HG02623 (cell line): ENCODE data around the gene SVIP.
A peak's percentile ranks its signal among the peaks of the same experiment; 100 is the strongest.

Experiments used
- ATAC-seq: cut with Tn5 transposase; IDR thresholded peaks from one replicate; pipeline ENCODE4 v1.9.1; 2021; ENCODE audit warnings: moderate library complexity; ENCODE audit not compliant: unreplicated experiment

SVIP gene

GRCh38 chr11:22829231-22830081 lies at the start of gene SVIP:
SVIP (minus strand) TSS chr11:22829801; CDS start chr11:22829748, 53 bp downstream.
- ATAC-seq: peak; percentile 91

- no peak for ATAC-seq
Measured at GRCh38 chr11:22878604-22879003, 49.0 kb upstream of the SVIP start.

GRCh38 chr11:22878039-22878438 lies 48.4 kb upstream of the SVIP start:
- ATAC-seq: no peak

- peak; percentile 100 for ATAC-seq
Measured at GRCh38 chr11:22875869-22876473, 46.4 kb upstream of the SVIP start.

- ATAC-seq: no peak
Measured at GRCh38 chr11:22869325-22869724, 39.7 kb upstream of the SVIP start.

GRCh38 chr11:22860241-22860640 lies 30.6 kb upstream of the SVIP start, which contains the start of gene CCDC179:
CCDC179 (minus strand) TSS chr11:22860474; CDS start chr11:22860421, 53 bp downstream.
- ATAC-seq: no peak

- no peak for ATAC-seq
Measured at GRCh38 chr11:22859756-22860155, 30.2 kb upstream of the SVIP start.

- ATAC-seq: no peak
Measured at GRCh38 chr11:22851477-22851876, 21.9 kb upstream of the SVIP start.

- no peak for ATAC-seq
Measured at GRCh38 chr11:22846726-22847125, 17.1 kb upstream of the SVIP start.

GRCh38 chr11:22832315-22833015 lies 2.9 kb upstream of the SVIP start:
- ATAC-seq: no peak

GRCh38 chr11:22830082-22830414 lies 447 bp upstream of the SVIP start:
- no peak for ATAC-seq

- no peak for ATAC-seq
Measured at GRCh38 chr11:22828373-22828772, 1.2 kb downstream of the SVIP start.

- ATAC-seq: no peak
Measured at GRCh38 chr11:22822203-22822602, 7.4 kb downstream of the SVIP start.

GRCh38 chr11:22809893-22810292 lies 19.7 kb downstream of the SVIP start:
- no peak for ATAC-seq

GRCh38 chr11:22808571-22809197 lies 20.9 kb downstream of the SVIP start:
- ATAC-seq: peak; percentile 23

- peak; percentile 94 for ATAC-seq
Measured at GRCh38 chr11:22807855-22808570, 21.6 kb downstream of the SVIP start.

GRCh38 chr11:22807391-22807790 lies 22.2 kb downstream of the SVIP start:
- no peak for ATAC-seq

GRCh38 chr11:22802861-22803260 lies 26.7 kb downstream of the SVIP start:
- no peak for ATAC-seq

GRCh38 chr11:22800482-22800881 lies 29.1 kb downstream of the SVIP start:
- no peak for ATAC-seq

- no peak for ATAC-seq
Measured at GRCh38 chr11:22798901-22799300, 30.7 kb downstream of the SVIP start.

GRCh38 chr11:22797047-22797446 lies 32.6 kb downstream of the SVIP start:
- no peak for ATAC-seq
